Stomach (tissue), 4 donors: Measurements from ENCODE around the gene GRAMD2A.

Source experiments
- EP300 ChIP-seq: sonication (generic); formaldehyde crosslinking; IDR thresholded peaks from one replicate; pipeline ENCODE4 v1.6.1; 2017; ENCODE audit warnings: antibody characterized with exemption
- POLR2A ChIP-seq, 4 donors: fragments of 450-650 bp; IDR thresholded peaks; one replicate each; pipeline ENCODE4 v1.6.1; 2016; ENCODE audit warnings: antibody characterized with exemption in 4 of 4, control low read depth in 2 of 4, mild to moderate bottlenecking in 1 of 4, moderate library complexity in 1 of 4
- POLR2AphosphoS5 ChIP-seq, 3 donors: sonication (generic); formaldehyde crosslinking; IDR thresholded peaks; one replicate each; pipeline ENCODE4 v1.6.1; 2016; ENCODE audit warnings: antibody characterized with exemption in 3 of 3
- TF ChIP-seq, protein P1 (sequence below), 7 experiments: fragments of 450-650 bp in 4 of 7; fragments of 200-600 bp in 3 of 7; sonication (generic) in 3 of 7; IDR thresholded peaks; one replicate each; pipeline ENCODE4 v1.5.1; 2016 to 2019; ENCODE audit warnings: antibody characterized with exemption in 7 of 7, control low read depth in 2 of 7, mild to moderate bottlenecking in 1 of 7

DNA sequence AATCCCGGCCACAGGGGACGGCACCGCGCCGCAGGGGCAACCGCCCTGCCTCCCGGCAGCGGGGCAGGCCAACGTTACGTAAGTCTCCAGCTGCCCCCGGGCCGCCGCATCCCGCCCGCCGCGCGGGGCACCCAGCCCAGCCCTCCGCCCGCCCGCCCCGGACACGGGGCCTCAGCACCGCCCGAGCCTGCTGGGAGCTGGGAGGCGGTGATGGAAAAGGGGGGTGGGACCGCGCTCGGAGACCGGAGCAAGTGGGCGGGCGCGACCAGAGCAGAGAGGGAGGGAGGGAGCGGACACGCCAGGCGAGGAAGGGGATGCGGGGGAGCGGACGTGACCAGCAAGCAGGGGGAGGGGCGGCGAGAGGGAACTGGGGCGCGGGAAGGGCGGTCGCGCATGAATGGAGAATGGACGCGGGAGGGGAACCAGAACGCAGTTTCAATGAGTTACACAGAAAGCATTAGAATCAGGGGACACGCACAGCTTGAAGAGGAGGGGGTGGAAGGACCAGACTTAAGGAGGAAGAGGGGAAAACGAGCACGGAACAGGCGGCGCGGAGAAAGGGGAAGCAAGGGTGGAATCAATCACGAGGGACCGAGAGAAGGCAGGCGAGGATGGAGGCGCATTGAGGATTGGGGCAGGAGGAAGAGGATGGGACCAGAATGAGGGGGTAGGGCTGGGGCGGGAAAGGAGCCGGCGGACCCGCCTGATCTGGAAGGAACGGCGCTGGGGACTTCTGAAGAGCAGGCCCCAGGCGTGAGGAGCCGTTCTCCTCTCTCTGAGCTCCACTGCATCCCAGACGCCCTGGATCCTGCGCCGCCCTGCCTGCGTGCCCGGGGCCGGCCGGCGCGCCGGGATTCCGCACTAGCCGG, 32.8 kb upstream of the GRAMD2A start:
- TF ChIP-seq, protein P1, sequence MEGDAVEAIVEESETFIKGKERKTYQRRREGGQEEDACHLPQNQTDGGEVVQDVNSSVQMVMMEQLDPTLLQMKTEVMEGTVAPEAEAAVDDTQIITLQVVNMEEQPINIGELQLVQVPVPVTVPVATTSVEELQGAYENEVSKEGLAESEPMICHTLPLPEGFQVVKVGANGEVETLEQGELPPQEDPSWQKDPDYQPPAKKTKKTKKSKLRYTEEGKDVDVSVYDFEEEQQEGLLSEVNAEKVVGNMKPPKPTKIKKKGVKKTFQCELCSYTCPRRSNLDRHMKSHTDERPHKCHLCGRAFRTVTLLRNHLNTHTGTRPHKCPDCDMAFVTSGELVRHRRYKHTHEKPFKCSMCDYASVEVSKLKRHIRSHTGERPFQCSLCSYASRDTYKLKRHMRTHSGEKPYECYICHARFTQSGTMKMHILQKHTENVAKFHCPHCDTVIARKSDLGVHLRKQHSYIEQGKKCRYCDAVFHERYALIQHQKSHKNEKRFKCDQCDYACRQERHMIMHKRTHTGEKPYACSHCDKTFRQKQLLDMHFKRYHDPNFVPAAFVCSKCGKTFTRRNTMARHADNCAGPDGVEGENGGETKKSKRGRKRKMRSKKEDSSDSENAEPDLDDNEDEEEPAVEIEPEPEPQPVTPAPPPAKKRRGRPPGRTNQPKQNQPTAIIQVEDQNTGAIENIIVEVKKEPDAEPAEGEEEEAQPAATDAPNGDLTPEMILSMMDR (IDR thresholded peaks at IDR 0.05) = no peak
- peak; percentile 4 to 84 (median 60) for TF ChIP-seq POLR2AphosphoS5 (IDR thresholded peaks at IDR 0.05)
- no peak for TF ChIP-seq EP300
- peak in 1 of 4 donors; percentile 42 for TF ChIP-seq POLR2A (IDR thresholded peaks at IDR 0.05)
